ENCODE measurements around the gene KRTAP9-7. TPM values are rescaled to one million over a fixed set of nuclear protein-coding genes. Genes with fewer than 3 reads are reported as not detected.

KRTAP9-7 gene
- total RNA-seq, 4 donors from 2014 or later: not detected

GRCh38 chr17:41301916-41302901 lies 26.7 kb downstream of the KRTAP9-7 start, which contains the start of gene KRTAP29-1:
TSS of gene KRTAP29-1 (minus strand) at chr17:41302851. CDS start at chr17:41302851, 0 bp downstream.
- intact Hi-C loops (cut with DNase I; ENCODE audit: low total_unique reads): no loop called here
- Histone ChIP-seq H3K36me3 (no peaks in the 10 kb centered on the region), H3K4me3 (no peak within 1 kb of the TSS), H3K27ac (no peak within 1 kb of the TSS), H3K9me3 (no peaks in the 10 kb centered on the region), H3K4me1 (no peaks in the 10 kb centered on the region), H3K27me3 (no peaks in the 10 kb centered on the region)
- no peak for DNase-seq
- TF ChIP-seq POLR2A (IDR thresholded peaks at IDR 0.05) (no peak), CTCF (IDR thresholded peaks at IDR 0.05) (no peak)

DNA sequence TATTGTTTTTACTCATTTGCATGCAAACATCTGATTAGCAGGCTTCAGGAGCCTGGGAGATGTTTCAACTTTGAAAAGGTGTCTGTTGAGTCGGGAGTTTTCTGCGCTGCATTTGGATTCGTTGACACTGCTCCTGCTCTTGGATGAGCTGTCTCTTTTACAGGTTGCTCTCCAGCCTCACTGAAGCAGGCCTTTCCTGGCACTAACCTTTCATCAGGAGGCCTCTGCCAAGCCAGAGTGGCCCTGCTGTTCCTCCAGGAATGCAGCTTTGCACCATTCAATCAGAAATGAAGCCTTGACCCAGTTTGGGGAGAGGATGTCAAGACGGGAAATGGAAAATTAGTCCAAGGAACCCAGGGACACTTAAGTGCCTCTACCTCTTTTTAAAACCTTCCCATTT lies 27.5 kb downstream of the KRTAP9-7 start:
- Histone ChIP-seq H3K36me3 (no peaks in the 10 kb centered on the region), H3K4me3 (no peak overlapping the region), H3K9me3 (no peaks in the 10 kb centered on the region), H3K27me3 (no peaks in the 10 kb centered on the region), H3K4me1 (no peaks in the 10 kb centered on the region), H3K27ac (no peak overlapping the region)
- no peak for DNase-seq
- intact Hi-C loops (cut with DNase I; ENCODE audit: low total_unique reads): no loop called here
- no peak for TF ChIP-seq CTCF (IDR thresholded peaks at IDR 0.05)
- TF ChIP-seq POLR2A (IDR thresholded peaks at IDR 0.05): no peak

GRCh38 chr17:41304091-41304490 lies 28.6 kb downstream of the KRTAP9-7 start:
- H3K4me1 ChIP-seq: no peaks in the 10 kb centered on the region

GRCh38 chr17:41307647-41308046 lies 32.1 kb downstream of the KRTAP9-7 start:
- Histone ChIP-seq H3K4me1 (no peaks in the 10 kb centered on the region), H3K4me3 (no peak overlapping the region), H3K9me3 (no peaks in the 10 kb centered on the region), H3K27ac (no peak overlapping the region), H3K27me3 (no peaks in the 10 kb centered on the region), H3K36me3 (no peaks in the 10 kb centered on the region)
- no peak for TF ChIP-seq CTCF (IDR thresholded peaks at IDR 0.05)
- TF ChIP-seq POLR2A (IDR thresholded peaks at IDR 0.05): no peak
- DNase-seq: no peak
- intact Hi-C loops (cut with DNase I; ENCODE audit: low total_unique reads): no loop called here

More at GRCh38 chr17:41304091-41304490, 28.6 kb downstream of the KRTAP9-7 start:
- Histone ChIP-seq H3K27me3 (no peaks in the 10 kb centered on the region), H3K9me3 (no peaks in the 10 kb centered on the region), H3K36me3 (no peaks in the 10 kb centered on the region), H3K4me3 (no peak overlapping the region), H3K27ac (no peak overlapping the region)
- no peak for DNase-seq
- intact Hi-C loops (cut with DNase I; ENCODE audit: low total_unique reads): no loop called here
- no peak for TF ChIP-seq POLR2A (IDR thresholded peaks at IDR 0.05)

- intact Hi-C loops (cut with DNase I; ENCODE audit: low total_unique reads): no loop called here
- H3K27ac ChIP-seq: no peak overlapping the region
- no peak for TF ChIP-seq POLR2A (IDR thresholded peaks at IDR 0.05)
- TF ChIP-seq CTCF (IDR thresholded peaks at IDR 0.05): no peak
Measured at GRCh38 chr17:41308251-41308917, 32.9 kb downstream of the KRTAP9-7 start.

More at GRCh38 chr17:41308251-41308917, 32.9 kb downstream of the KRTAP9-7 start:
- DNase-seq: no peak
- Histone ChIP-seq H3K9me3 (no peaks in the 10 kb centered on the region), H3K4me3 (no peak overlapping the region), H3K4me1 (no peaks in the 10 kb centered on the region), H3K27me3 (no peaks in the 10 kb centered on the region), H3K36me3 (no peaks in the 10 kb centered on the region)

All from uterus (tissue), 4 donors.